Bone marrow (tissue), 2 donors: Measurements from ENCODE around the gene RERGL.
"Not testable (repeated sequence)": the region's sequence is repeated elsewhere in the genome, so short reads cannot be mapped to it uniquely, and the experiment has no call there.

Experiments
- DNase-seq, 2 donors: peaks; one replicate each; lab custom pipeline; 2025; lab: John Stamatoyannopoulos, UW

RERGL gene

GRCh38 chr12:18090093-18090492 lies at the start of gene RERGL:
RERGL (minus strand) TSS chr12:18090193; CDS start chr12:18090140, 53 bp downstream.
- DNase-seq = no peak

GRCh38 chr12:18139254-18139653 lies 49.3 kb upstream of the RERGL start:
- no peak for DNase-seq

GRCh38 chr12:18135509-18135908 lies 45.5 kb upstream of the RERGL start:
- DNase-seq = no peak

GRCh38 chr12:18135086-18135485 lies 45.1 kb upstream of the RERGL start:
- no peak for DNase-seq

GRCh38 chr12:18130851-18131250 lies 40.9 kb upstream of the RERGL start:
- no peak for DNase-seq

- no peak for DNase-seq
Observed at GRCh38 chr12:18123707-18124106, 33.7 kb upstream of the RERGL start.

GRCh38 chr12:18120899-18121298 lies 30.9 kb upstream of the RERGL start:
- DNase-seq = no peak

GRCh38 chr12:18108611-18109010 lies 18.6 kb upstream of the RERGL start:
- DNase-seq = no peak

- DNase-seq = no peak
Observed at GRCh38 chr12:18103624-18104023, 13.6 kb upstream of the RERGL start.

GRCh38 chr12:18101043-18101442 lies 11.1 kb upstream of the RERGL start:
- no peak for DNase-seq

GRCh38 chr12:18084080-18084479 lies 5.9 kb downstream of the RERGL start:
- DNase-seq = no peak

GRCh38 chr12:18079541-18080246 lies 10.3 kb downstream of the RERGL start:
- DNase-seq = no peak

- no peak for DNase-seq
Observed at GRCh38 chr12:18074001-18074400, 16.0 kb downstream of the RERGL start.

- no peak for DNase-seq
Observed at GRCh38 chr12:18072723-18073122, 17.3 kb downstream of the RERGL start.

GRCh38 chr12:18071336-18071735 lies 18.7 kb downstream of the RERGL start:
- no peak for DNase-seq

GRCh38 chr12:18068355-18068754 lies 21.6 kb downstream of the RERGL start:
- DNase-seq = no peak

- DNase-seq = no peak
Observed at GRCh38 chr12:18066666-18067065, 23.3 kb downstream of the RERGL start.

- not testable (repeated sequence) for DNase-seq
Observed at GRCh38 chr12:18062867-18063266, 27.1 kb downstream of the RERGL start.

GRCh38 chr12:18057051-18057450 lies 32.9 kb downstream of the RERGL start:
- no peak for DNase-seq

- no peak for DNase-seq
Observed at GRCh38 chr12:18054925-18055619, 34.9 kb downstream of the RERGL start.

GRCh38 chr12:18045446-18045992 lies 44.5 kb downstream of the RERGL start:
- DNase-seq = no peak

GRCh38 chr12:18040060-18040742 lies 49.8 kb downstream of the RERGL start:
- not testable (repeated sequence) for DNase-seq
